Right atrium auricular region (tissue), 2 donors: Measurements from ENCODE around the gene LSM7. TPM values are rescaled to one million over a fixed set of nuclear protein-coding genes. Genes with fewer than 3 reads are reported as not detected.

Experiments
- DNase-seq: peaks from one replicate; pipeline ENCODE4 v3.0.0-alpha.2; 2019; ENCODE audit warnings: low spot score
- H3K27ac ChIP-seq, 2 donors: fragments of 200-600 bp; sonication (generic); 1 replicate in 1 of 2; 2 replicates in 1 of 2; pipeline ENCODE4 v1.5.1; 2016 to 2019
- H3K27me3 ChIP-seq, 2 donors: fragments of 200-600 bp; sonication (generic); one replicate each; pipeline versions ENCODE4 v1.5.1 to v1.6.0; 2017 to 2019
- H3K36me3 ChIP-seq: fragments of 200-600 bp; sonication (generic); one replicate; pipeline ENCODE4 v1.5.1; 2016
- H3K4me1 ChIP-seq, 2 donors: fragments of 200-600 bp; sonication (generic); one replicate each; pipeline versions ENCODE4 v1.5.1 to v1.6.0; 2017 to 2019
- H3K4me3 ChIP-seq, 2 donors: fragments of 200-600 bp; sonication (generic); 1 replicate in 1 of 2; 2 replicates in 1 of 2; pipeline ENCODE4 v1.5.1; 2017 to 2019; ENCODE audit warnings: mild to moderate bottlenecking in 1 of 2, moderate library complexity in 1 of 2
- H3K9me3 ChIP-seq, 2 donors: fragments of 200-600 bp; sonication (generic); one replicate each; pipeline ENCODE4 v1.5.1; 2019
- CTCF ChIP-seq, 2 donors: fragments of 200-600 bp; sonication (generic); IDR thresholded peaks; one replicate each; pipeline ENCODE4 v1.5.1; 2019; ENCODE audit warnings: antibody characterized with exemption in 2 of 2
- total RNA-seq, 2 donors: library from RNA; depleted of rRNA; stranded (reverse); fragments of >200 nt; gene quantifications; one replicate each; pipeline ENCODE4 v1.1.0, GENCODE V29; 2016

LSM7 gene
- total RNA-seq, 2 donors from 2014 or later: 38.6 to 104 TPM

DNA sequence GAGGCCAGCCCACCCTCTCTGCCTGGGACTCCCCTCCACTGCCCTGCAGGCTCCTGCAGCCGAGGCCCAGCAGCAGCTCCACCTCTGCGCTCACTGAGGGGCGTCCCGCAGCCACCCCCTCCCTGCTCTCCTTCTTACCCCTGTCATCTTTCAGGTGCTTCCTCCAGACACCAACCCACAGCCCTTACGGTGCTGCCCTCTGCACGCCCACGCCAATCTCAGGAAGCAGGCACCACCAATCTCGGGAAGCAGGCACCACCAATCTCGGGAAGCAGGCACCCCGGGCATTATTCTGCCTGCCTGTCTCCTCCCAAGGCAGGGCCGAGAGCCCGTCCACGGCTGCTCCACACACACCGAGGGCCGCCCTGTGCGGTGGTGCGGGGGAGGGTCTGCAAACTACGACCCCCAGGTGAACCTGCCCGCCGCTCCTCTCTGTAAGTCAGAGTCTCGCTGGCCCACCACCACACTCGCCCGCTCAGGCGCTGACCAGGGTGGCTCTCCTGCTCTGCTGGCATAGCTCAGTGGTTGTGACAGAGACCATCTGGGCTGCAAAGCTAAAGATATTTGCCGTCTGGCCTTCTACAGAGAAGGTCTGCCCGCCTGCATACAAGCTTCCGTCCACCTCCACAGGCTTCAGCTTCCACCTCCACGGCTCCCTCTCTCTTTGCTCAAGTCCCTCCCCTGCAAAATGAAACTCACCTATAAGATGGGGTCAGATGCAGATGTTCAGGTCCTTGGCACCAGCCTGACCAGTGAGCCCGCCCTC, 2.9 kb downstream of the LSM7 start:
- peaks cover 14% of the 10 kb centered on the region for H3K36me3 ChIP-seq
- H3K9me3 ChIP-seq: no peaks in the 10 kb centered on the region
- no peak overlapping the region for H3K4me3 ChIP-seq
- peaks cover 0 to 33% of the 10 kb centered on the region in 2 donors for H3K4me1 ChIP-seq
- no peak for DNase-seq
- H3K27me3 ChIP-seq: no peaks in the 10 kb centered on the region
- H3K27ac ChIP-seq: no peak overlapping the region
- no peak for TF ChIP-seq CTCF (IDR thresholded peaks at IDR 0.05)

DNA sequence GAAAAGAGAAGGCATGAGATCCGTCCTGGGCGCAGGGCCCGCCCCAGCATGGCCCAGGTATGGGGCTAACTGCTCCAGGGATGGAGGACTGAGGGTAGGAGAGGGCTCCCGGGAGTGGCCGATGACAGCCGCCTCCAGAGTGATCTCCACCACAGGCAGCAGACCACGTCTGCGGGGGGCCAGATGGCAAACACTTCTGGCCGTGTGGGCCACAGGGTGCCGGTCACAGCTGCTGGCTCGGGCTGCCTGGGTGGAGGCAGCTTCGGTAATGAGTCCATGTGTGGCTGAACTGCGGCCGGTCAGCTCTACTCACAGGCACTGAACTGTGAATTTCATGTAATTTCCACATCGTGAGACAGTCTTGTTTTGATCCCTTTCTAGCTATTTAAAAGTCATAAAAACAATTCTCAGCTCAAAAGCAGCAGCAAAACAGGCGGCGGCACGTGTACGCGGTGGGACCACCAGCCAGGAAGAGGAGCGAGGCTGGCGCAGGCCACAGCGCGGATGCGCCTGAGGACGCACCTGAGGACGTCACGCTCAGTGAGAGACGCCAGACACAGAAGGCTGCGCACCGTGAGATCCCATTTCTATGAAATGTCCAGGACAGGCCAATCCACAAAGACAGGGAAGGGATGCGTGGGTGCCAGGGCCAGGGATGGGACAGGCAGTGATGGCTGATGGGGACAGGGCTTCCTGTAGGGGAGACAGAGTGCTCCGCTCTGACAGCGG, 4.0 kb downstream of the LSM7 start:
- no peak overlapping the region for H3K27ac ChIP-seq
- H3K4me1 ChIP-seq: peaks cover 0 to 22% of the 10 kb centered on the region in 2 donors
- DNase-seq: no peak
- no peaks in the 10 kb centered on the region for H3K9me3 ChIP-seq
- no peak for TF ChIP-seq CTCF (IDR thresholded peaks at IDR 0.05)
- H3K27me3 ChIP-seq: no peaks in the 10 kb centered on the region
- H3K4me3 ChIP-seq: no peak overlapping the region
- peaks cover 14% of the 10 kb centered on the region for H3K36me3 ChIP-seq

DNA sequence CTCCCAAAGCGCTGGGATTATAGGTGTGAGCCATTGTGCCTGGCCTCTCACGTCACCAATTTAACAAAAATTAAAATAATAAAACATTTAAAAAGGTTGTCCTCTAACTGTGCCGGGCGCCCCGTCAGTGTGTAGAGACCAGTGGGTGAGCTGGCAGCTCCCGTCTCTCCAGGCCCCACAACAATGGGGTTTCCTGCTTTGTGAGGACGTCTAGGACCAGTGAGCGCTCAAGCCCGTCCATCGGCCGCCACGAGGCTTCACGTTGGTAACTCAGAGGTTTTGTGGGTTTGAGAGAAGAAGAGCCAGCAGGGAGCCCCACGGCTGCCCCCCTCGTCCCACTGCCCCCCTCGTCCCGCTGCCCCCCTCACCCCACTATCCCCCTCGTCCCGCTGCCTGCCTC, 4.7 kb downstream of the LSM7 start:
- no peak for TF ChIP-seq CTCF (IDR thresholded peaks at IDR 0.05)

DNA sequence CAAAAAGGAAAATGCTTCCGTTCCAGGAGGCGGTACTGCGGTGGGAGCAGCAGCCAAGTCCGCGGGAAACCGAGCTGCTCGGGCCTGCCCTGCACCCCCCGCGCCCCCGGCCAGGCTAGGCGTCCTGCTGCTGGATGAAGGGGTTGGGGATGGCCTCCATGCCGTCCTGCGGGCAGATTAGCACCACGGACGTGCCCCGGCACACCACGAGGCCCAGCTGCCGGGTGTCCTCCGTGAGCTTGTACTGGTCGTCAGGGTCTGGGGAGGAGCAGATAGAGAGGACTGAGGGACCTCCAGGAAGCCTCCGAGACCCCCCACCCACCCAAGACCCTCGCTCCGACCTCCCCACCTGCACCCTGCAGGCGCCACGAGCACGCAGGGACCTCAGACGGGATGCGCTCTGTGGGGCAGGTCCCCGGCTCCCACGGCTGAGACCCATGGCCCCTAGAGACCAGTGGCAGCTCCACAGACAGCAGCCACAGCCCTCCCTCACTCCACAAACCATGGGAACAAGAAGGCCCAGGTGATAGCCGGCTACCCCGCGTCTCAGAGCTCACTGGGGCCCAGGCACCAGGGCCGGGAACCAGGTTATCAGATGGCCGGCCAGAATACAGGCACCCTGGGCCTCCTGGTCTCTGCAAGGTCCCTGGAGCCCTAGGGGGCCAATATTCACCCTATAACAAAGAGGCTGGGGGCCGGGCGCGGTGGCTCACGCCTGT, 6.7 kb downstream of the LSM7 start:
- H3K9me3 ChIP-seq: no peaks in the 10 kb centered on the region
- no peaks in the 10 kb centered on the region for H3K27me3 ChIP-seq
- no peak for TF ChIP-seq CTCF (IDR thresholded peaks at IDR 0.05)
- no peak overlapping the region for H3K27ac ChIP-seq
- peaks cover 14% of the 10 kb centered on the region for H3K36me3 ChIP-seq
- peaks cover 0 to 4% of the 10 kb centered on the region in 2 donors for H3K4me1 ChIP-seq
- no peak overlapping the region for H3K4me3 ChIP-seq
- no peak for DNase-seq

More for the DNA sequence above, 4.7 kb downstream of the LSM7 start:
- no peak for DNase-seq
- Histone ChIP-seq H3K4me3 (no peak overlapping the region), H3K36me3 (peaks cover 14% of the 10 kb centered on the region), H3K9me3 (no peaks in the 10 kb centered on the region), H3K27ac (no peak overlapping the region), H3K4me1 (peaks cover 0 to 17% of the 10 kb centered on the region in 2 donors), H3K27me3 (no peaks in the 10 kb centered on the region)

- H3K27me3 ChIP-seq: no peaks in the 10 kb centered on the region
- no peak overlapping the region for H3K4me3 ChIP-seq
- peaks cover 14% of the 10 kb centered on the region for H3K36me3 ChIP-seq
- peaks cover 0 to under 1% of the 10 kb centered on the region in 2 donors for H3K4me1 ChIP-seq
- H3K27ac ChIP-seq: no peak overlapping the region
- no peak for TF ChIP-seq CTCF (IDR thresholded peaks at IDR 0.05)
- DNase-seq: no peak
- no peaks in the 10 kb centered on the region for H3K9me3 ChIP-seq
Measured at GRCh38 chr19:2320939-2321338, 7.4 kb downstream of the LSM7 start.
